HCT116 (cell line): ENCODE results near the gene PHF13. TPM values are rescaled to one million over a fixed set of nuclear protein-coding genes. Genes with fewer than 3 reads are reported as not detected.

Experiments
- ATAC-seq: fragments of 200-7000 bp; cut with Tn5 transposase; 2 replicates; pipeline ENCODE4 v1.9.1; 2020; ENCODE audit warnings: mild to moderate bottlenecking, moderate library complexity
- BruUV-seq: library from RNA; stranded (reverse); fragments of 400-500 nt; replicated peaks from 2 replicates; lab custom pipeline; 2021; lab: Mats Ljungman, UMichigan
- CTCF ChIA-PET: fragments of 300-600 bp; sonication (Branson Sonifier 250); formaldehyde crosslinking; loops from one replicate; lab custom pipeline; 2021; ENCODE audit warnings: antibody characterized with exemption; lab: Charles Lee
- POLR2A ChIA-PET: fragments of 300-600, 350-600 bp; sonication (Branson Sonifier 250); formaldehyde crosslinking; loops from one replicate; lab custom pipeline; 2021; ENCODE audit warnings: antibody characterized with exemption; lab: Charles Lee
- RAD21 ChIA-PET, 2 experiments: fragments of 300-600 bp; sonication (Branson Sonifier 250); formaldehyde crosslinking; loops; one replicate each; lab custom pipeline; 2023; ENCODE audit warnings: low total read pairs in 2 of 2; ENCODE audit not compliant: uncharacterized antibody in 2 of 2, unreplicated experiment in 2 of 2, low non-redundant PET in 1 of 2; lab: Charles Lee
- DNase-seq: peaks from one replicate; pipeline ENCODE4 v3.0.0-alpha.2; 2010; ENCODE audit warnings: low read depth, low spot score
- H2AFZ ChIP-seq: fragments of 200-600 bp; shearing (Covaris generic), sonication (generic); 2 replicates; pipeline ENCODE4 v1.6.1; 2017; ENCODE audit warnings: low read depth, mixed run types, mixed read lengths, antibody characterized with exemption, low read length; ENCODE audit not compliant: poor library complexity, severe bottlenecking
- H3K27ac ChIP-seq: 2 replicates; pipeline ENCODE4 v1.5.1; 2012; ENCODE audit warnings: low read depth, low read length
- H3K27me3 ChIP-seq: fragments of 200-600 bp; sonication (generic); 2 replicates; pipeline ENCODE4 v1.6.1; 2016; ENCODE audit warnings: mixed run types, low read length, mixed read lengths; ENCODE audit not compliant: insufficient read depth
- H3K36me3 ChIP-seq, 2 experiments: fragments of 200-500 bp in 1 of 2; fragments of 200-600 bp in 1 of 2; sonication (Bioruptor generic) in 1 of 2; sonication (generic) in 1 of 2; 2 replicates each; pipeline versions ENCODE4 v1.5.1 to v1.6.1; 2014 to 2016; ENCODE audit warnings: low read length in 2 of 2, inconsistent platforms in 1 of 2, mixed read lengths in 1 of 2, mixed run types in 1 of 2; ENCODE audit not compliant: insufficient read depth in 2 of 2, control insufficient read depth in 1 of 2
- H3K4me1 ChIP-seq, 2 experiments: fragments of 200-600 bp in 1 of 2; sonication (generic) in 1 of 2; 2 replicates each; pipeline versions ENCODE4 v1.5.1 to v1.6.1; 2012 to 2017; ENCODE audit warnings: low read length in 2 of 2, inconsistent platforms in 1 of 2, mild to moderate bottlenecking in 1 of 2, mixed read lengths in 1 of 2, mixed run types in 1 of 2, moderate library complexity in 1 of 2; ENCODE audit not compliant: insufficient read depth in 2 of 2, control insufficient read depth in 1 of 2
- H3K4me2 ChIP-seq: fragments of 200-600 bp; sonication (generic); 2 replicates; pipeline ENCODE4 v1.6.1; 2017; ENCODE audit warnings: mixed run types, low read length, mixed read lengths
- H3K4me3 ChIP-seq, 2 experiments: fragments of 200-600 bp in 1 of 2; sonication (generic) in 1 of 2; replicated peaks in 1 of 2; 2 replicates each; pipeline ENCODE4 v1.5.1; 2011 to 2016; ENCODE audit warnings: low read length in 2 of 2, control low read depth in 1 of 2, low read depth in 1 of 2, mild to moderate bottlenecking in 1 of 2, mixed read lengths in 1 of 2, mixed run types in 1 of 2
- H3K79me2 ChIP-seq: fragments of 200-600 bp; sonication (generic); 2 replicates; pipeline ENCODE4 v1.6.1; 2017; ENCODE audit warnings: mild to moderate bottlenecking, mixed run types, low read length, moderate library complexity, mixed read lengths; ENCODE audit not compliant: insufficient read depth
- H3K9ac ChIP-seq: fragments of 200-600 bp; sonication (generic); 2 replicates; pipeline ENCODE4 v1.6.1; 2016; ENCODE audit warnings: low read length, mixed read lengths
- H3K9me2 ChIP-seq: fragments of 200-600 bp; sonication (generic), shearing (Covaris generic); 2 replicates; pipeline ENCODE4 v1.6.1; 2017; ENCODE audit warnings: mixed run types, mild to moderate bottlenecking, moderate library complexity; ENCODE audit not compliant: insufficient read depth
- H3K9me3 ChIP-seq, 2 experiments: fragments of 200-500 bp in 1 of 2; fragments of 200-600 bp in 1 of 2; sonication (Bioruptor generic) in 1 of 2; sonication (generic) in 1 of 2; 2 replicates each; pipeline ENCODE4 v1.6.1; 2014 to 2017; ENCODE audit warnings: low read length in 2 of 2, mixed read lengths in 2 of 2, inconsistent platforms in 1 of 2, low read depth in 1 of 2, mild to moderate bottlenecking in 1 of 2, mixed run types in 1 of 2, moderate library complexity in 1 of 2; ENCODE audit not compliant: control insufficient read depth in 1 of 2, insufficient read depth in 1 of 2
- H4K20me1 ChIP-seq: fragments of 200-600 bp; sonication (generic), shearing (Covaris generic); 2 replicates; pipeline ENCODE4 v1.6.1; 2017; ENCODE audit warnings: mixed run types, mild to moderate bottlenecking, moderate library complexity; ENCODE audit not compliant: insufficient read depth
- CTCF ChIP-seq, 3 experiments: fragments of 200-600 bp in 1 of 3; sonication (generic) in 1 of 3; IDR thresholded peaks in 2 of 3; conservative IDR thresholded peaks in 1 of 3; 2 replicates each; pipeline ENCODE4 v1.5.1; 2012 to 2017; ENCODE audit warnings: low read depth in 2 of 3, low read length in 2 of 3, antibody characterized with exemption in 1 of 3, borderline replicate concordance in 1 of 3, control low read depth in 1 of 3, mild to moderate bottlenecking in 1 of 3, mixed read lengths in 1 of 3, mixed run types in 1 of 3, moderate library complexity in 1 of 3; ENCODE audit not compliant: insufficient read depth in 1 of 3
- ELF1 ChIP-seq: IDR thresholded peaks from 2 replicates; pipeline ENCODE4 v1.6.1; 2012; ENCODE audit warnings: low read depth, borderline replicate concordance
- FOSL1 ChIP-seq: IDR thresholded peaks from 2 replicates; pipeline ENCODE4 v1.6.1; 2012; ENCODE audit warnings: low read depth
- MAX ChIP-seq: IDR thresholded peaks from 2 replicates; pipeline ENCODE4 v1.6.1; 2012
- RAD21 ChIP-seq: IDR thresholded peaks from 2 replicates; pipeline ENCODE4 v1.6.1; 2012; ENCODE audit warnings: low read depth, mild to moderate bottlenecking
- REST ChIP-seq: IDR thresholded peaks from 2 replicates; pipeline ENCODE4 v1.6.1; 2012; ENCODE audit warnings: low read depth
- TCF7L2 ChIP-seq: IDR thresholded peaks from 2 replicates; pipeline ENCODE4 v1.7.0; 2011; ENCODE audit warnings: borderline replicate concordance, inconsistent platforms; ENCODE audit not compliant: insufficient read depth, insufficient read length; ENCODE audit errors: extremely low read depth
- intact Hi-C: fragments of 100-400 bp; cut with micrococcal nuclease; formaldehyde crosslinking; loops from 2 replicates; pipeline ENCODE4 v1.10.0; 2022
- total RNA-seq: library from RNA; stranded (reverse); gene quantifications from one replicate; pipeline ENCODE4 v1.2.1, GENCODE V29; 2021; ENCODE audit not compliant: unreplicated experiment

Gene PHF13
- total RNA-seq, 1 experiment from 2014 or later = 25.8 TPM

- no peak overlapping the region; the same call in 1 of the 2 replicates for H3K27ac ChIP-seq
- no peaks in the 10 kb centered on the region for H3K9me3 ChIP-seq
- ChIA-PET CTCF (no interaction called here), POLR2A (no interaction called here), RAD21 (no interaction called here)
- no peak overlapping the region for H3K9ac ChIP-seq
- H3K9me2 ChIP-seq = no peaks in the 10 kb centered on the region
- no peak overlapping the region for H2AFZ ChIP-seq
- no peak overlapping the region for H3K4me2 ChIP-seq
- H3K4me3 ChIP-seq = no peak overlapping the region
- peaks cover 9 to 20% of the 10 kb centered on the region in 2 experiments; a peak in 3 of 4 replicates for H3K36me3 ChIP-seq
- no peaks in the 10 kb centered on the region for H3K27me3 ChIP-seq
- ATAC-seq (no peak), DNase-seq (no peak)
- peaks cover 10% of the 10 kb centered on the region; the same call in 1 of the 2 replicates for H3K79me2 ChIP-seq
- no peaks in the 10 kb centered on the region for H4K20me1 ChIP-seq
- TF ChIP-seq REST (no peak), RAD21 (no peak), TCF7L2 (no peak), FOSL1 (no peak), MAX (no peak), CTCF (IDR thresholded peaks at IDR 0.05 in 2 of 3, conservative IDR thresholded peaks at IDR 0.05 in 1 of 3; ENCODE audit: borderline replicate concordance in 1 of 3, insufficient read depth in 1 of 3, low read depth in 2 of 3, low read length in 2 of 3) (no peak), ELF1 (no peak)
- BruUV-seq = no TSS peak
- H3K4me1 ChIP-seq = no peaks in the 10 kb centered on the region
- intact Hi-C loops = no loop called here
Measured at GRCh38 chr1:6587261-6588005, 26.1 kb upstream of the PHF13 start.
